ENCODE results near the gene CDH4.

CDH4 gene

DNA sequence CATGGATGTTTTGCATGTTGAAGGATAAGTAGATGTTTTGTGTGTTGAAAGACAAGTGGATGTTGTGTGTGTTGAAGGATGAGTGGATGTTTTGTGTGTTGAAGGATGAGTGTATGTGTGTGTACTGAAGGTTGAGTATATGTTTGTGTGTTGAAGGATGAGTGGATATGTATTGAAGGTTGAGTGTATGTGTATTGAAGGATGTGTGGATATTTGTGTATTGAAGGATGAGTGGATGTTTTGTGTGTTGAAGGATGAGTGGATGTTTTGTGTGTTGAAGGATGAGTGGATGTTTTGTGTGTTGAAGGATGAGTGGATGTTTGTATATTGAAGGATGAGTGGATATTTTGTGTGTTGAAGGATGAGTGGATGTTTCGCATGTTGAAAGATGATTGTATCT, 325.0 kb downstream of the CDH4 start:
- Histone ChIP-seq H3K4me1 (ENCODE audit: control insufficient read depth in 2 of 2, insufficient read depth in 2 of 2, low read length in 2 of 2) (no peaks in the 10 kb centered on the region), H3K9ac (ENCODE audit: low read depth in 1 of 2, low read length in 2 of 2) (no peak overlapping the region), H3K9me3 (ENCODE audit: control insufficient read depth in 2 of 2, low read length in 2 of 2) (no peaks in the 10 kb centered on the region), H3K4me3 (ENCODE audit: low read length in 2 of 2) (no peak overlapping the region), H3K36me3 (ENCODE audit: control insufficient read depth in 2 of 2, insufficient read depth in 2 of 2, low read length in 2 of 2) (no peaks in the 10 kb centered on the region), H3K27me3 (ENCODE audit: control insufficient read depth in 2 of 2, insufficient read depth in 2 of 2, low read length in 2 of 2) (no peaks in the 10 kb centered on the region), H3K27ac (ENCODE audit: low read depth in 2 of 2, low read length in 2 of 2) (no peak overlapping the region)

DNA sequence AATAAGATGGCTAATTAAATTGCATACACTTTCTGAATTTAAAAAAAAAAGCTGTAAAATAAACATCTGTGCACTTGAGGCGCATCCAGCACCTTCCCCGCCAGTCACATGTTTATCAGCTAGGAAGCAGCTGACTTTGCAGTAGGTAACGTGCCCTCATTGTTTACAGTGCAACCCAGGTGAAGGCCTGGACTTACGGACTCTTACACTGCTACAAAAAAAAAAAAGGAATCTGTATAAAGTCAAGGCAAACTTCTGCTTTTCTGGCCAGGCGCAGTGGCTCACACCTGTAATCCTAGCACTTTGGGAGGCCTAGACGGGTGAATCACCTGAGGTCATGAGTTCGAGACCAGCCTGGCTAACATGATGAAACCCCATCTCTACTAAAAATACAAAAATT, 327.8 kb downstream of the CDH4 start:
- Histone ChIP-seq H3K27me3 (ENCODE audit: control insufficient read depth in 2 of 2, insufficient read depth in 2 of 2, low read length in 2 of 2) (no peaks in the 10 kb centered on the region), H3K4me3 (ENCODE audit: low read length in 2 of 2) (no peak overlapping the region), H3K36me3 (ENCODE audit: control insufficient read depth in 2 of 2, insufficient read depth in 2 of 2, low read length in 2 of 2) (no peaks in the 10 kb centered on the region), H3K4me1 (ENCODE audit: control insufficient read depth in 2 of 2, insufficient read depth in 2 of 2, low read length in 2 of 2) (no peaks in the 10 kb centered on the region), H3K9me3 (ENCODE audit: control insufficient read depth in 2 of 2, low read length in 2 of 2) (no peaks in the 10 kb centered on the region), H3K9ac (ENCODE audit: low read depth in 1 of 2, low read length in 2 of 2) (no peak overlapping the region), H3K27ac (ENCODE audit: low read depth in 2 of 2, low read length in 2 of 2) (no peak overlapping the region)

DNA sequence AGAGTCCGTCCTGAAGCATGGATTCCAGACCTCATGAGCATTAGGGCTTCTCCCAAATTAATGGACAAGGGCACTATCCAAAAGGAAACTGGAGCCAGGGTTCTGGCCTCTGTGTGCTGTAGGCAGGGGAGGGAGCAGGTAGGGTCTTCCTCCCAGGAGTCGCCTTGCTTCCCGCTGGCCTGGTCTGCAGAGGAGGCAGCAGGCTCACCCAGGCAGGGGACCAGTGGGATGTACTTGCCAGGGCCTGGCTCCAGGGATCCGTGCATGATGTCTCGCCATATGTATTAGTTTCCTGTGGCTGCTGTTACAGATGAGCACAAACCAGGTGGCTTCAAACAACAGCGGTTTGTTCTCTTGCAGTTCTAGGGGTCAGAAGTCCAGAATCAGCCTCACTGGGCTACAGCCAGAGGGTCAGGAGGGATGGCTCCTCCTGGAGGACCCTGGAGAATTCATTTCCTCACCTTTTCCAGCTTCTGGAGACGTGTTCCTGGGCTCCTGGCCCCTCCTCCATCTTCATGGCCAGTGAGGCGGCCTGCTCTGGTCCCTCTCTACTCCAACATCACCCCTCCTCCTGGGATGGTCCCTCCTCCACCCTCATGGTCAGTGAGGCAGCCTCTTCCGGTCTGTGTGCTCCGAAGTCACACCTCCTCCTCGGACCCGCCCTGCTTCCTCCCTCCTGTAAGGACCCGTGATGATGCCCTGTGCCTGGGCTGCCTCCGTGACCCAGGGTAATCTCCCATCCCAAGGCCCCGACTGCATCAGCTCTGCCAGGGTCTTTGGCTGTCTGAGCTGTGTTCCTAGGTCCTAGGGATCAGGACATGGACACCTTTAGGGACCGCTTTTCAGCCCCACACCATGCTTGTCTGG, 329.1 kb downstream of the CDH4 start:
- H3K27me3 ChIP-seq (ENCODE audit: control insufficient read depth in 2 of 2, insufficient read depth in 2 of 2, low read length in 2 of 2): no peaks in the 10 kb centered on the region

DNA sequence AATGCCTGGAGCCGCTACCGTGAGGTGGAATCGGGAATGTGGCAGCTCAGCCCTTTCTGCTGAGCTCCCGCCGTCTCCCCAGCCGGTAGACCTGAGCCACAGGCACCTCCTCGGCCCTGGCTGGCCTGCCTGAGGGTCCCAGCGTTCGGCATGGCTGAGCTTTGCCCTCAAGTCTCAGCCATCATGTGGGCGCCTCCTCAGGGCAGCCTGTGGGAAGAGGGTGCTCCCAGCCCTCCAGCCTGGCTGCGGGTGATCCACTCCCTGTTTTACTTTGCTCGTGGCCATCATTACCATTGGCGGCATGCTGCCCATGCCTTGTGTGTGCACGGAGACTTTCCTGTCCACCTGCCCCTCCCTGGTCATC, 329.7 kb downstream of the CDH4 start:
- H3K4me3 ChIP-seq (ENCODE audit: low read length in 2 of 2): no peak overlapping the region
- H3K36me3 ChIP-seq (ENCODE audit: control insufficient read depth in 2 of 2, insufficient read depth in 2 of 2, low read length in 2 of 2): no peaks in the 10 kb centered on the region
- H3K9ac ChIP-seq (ENCODE audit: low read depth in 1 of 2, low read length in 2 of 2): no peak overlapping the region
- H3K27ac ChIP-seq (ENCODE audit: low read depth in 2 of 2, low read length in 2 of 2): no peak overlapping the region
- H3K27me3 ChIP-seq (ENCODE audit: control insufficient read depth in 2 of 2, insufficient read depth in 2 of 2, low read length in 2 of 2): no peaks in the 10 kb centered on the region
- H3K9me3 ChIP-seq (ENCODE audit: control insufficient read depth in 2 of 2, low read length in 2 of 2): no peaks in the 10 kb centered on the region
- no peaks in the 10 kb centered on the region for H3K4me1 ChIP-seq (ENCODE audit: control insufficient read depth in 2 of 2, insufficient read depth in 2 of 2, low read length in 2 of 2)

More for the DNA sequence above, 329.1 kb downstream of the CDH4 start:
- Histone ChIP-seq H3K9ac (ENCODE audit: low read depth in 1 of 2, low read length in 2 of 2) (no peak overlapping the region), H3K4me1 (ENCODE audit: control insufficient read depth in 2 of 2, insufficient read depth in 2 of 2, low read length in 2 of 2) (no peaks in the 10 kb centered on the region), H3K9me3 (ENCODE audit: control insufficient read depth in 2 of 2, low read length in 2 of 2) (no peaks in the 10 kb centered on the region), H3K27ac (ENCODE audit: low read depth in 2 of 2, low read length in 2 of 2) (no peak overlapping the region), H3K36me3 (ENCODE audit: control insufficient read depth in 2 of 2, insufficient read depth in 2 of 2, low read length in 2 of 2) (no peaks in the 10 kb centered on the region), H3K4me3 (ENCODE audit: low read length in 2 of 2) (no peak overlapping the region)

DNA sequence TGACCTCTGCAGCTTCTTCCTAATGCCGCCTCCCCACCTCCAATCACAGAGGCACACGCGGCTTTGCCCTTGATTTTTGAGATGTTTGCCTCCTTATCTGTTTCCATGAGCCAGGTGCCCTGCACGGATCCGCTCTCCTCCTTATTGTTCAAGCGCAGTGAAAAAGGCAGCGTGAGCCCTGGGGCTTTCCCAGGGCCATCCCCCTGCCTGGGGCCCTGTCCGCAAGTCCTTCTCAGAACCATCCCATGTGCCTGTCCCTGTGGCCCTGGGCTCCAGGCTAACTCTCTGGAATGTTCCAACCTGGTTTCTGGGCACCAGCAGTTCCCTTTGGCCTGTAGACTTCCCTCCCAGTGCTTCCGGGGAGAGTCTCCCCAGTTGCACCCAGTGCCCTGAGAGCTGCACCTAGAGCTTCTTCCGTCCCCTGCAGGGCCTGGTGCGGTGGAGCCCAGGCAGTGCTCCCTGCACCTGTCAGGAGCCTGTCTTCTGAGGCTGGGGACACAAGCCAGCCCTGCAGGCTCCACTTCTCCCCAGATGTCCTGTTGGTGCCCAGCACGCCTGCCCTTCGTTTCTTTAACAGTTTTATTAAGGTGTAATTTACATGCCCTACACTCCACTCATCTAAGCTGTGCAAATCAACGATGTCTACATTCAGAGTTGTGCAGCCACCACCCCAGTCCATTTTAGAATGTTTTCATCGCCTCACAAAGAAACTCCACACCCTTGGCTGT, 330.3 kb downstream of the CDH4 start:
- no peaks in the 10 kb centered on the region for H3K9me3 ChIP-seq (ENCODE audit: control insufficient read depth in 2 of 2, low read length in 2 of 2)
- H3K36me3 ChIP-seq (ENCODE audit: control insufficient read depth in 2 of 2, insufficient read depth in 2 of 2, low read length in 2 of 2): no peaks in the 10 kb centered on the region
- no peak overlapping the region for H3K4me3 ChIP-seq (ENCODE audit: low read length in 2 of 2)
- no peak overlapping the region for H3K27ac ChIP-seq (ENCODE audit: low read depth in 2 of 2, low read length in 2 of 2)
- H3K9ac ChIP-seq (ENCODE audit: low read depth in 1 of 2, low read length in 2 of 2): no peak overlapping the region
- H3K27me3 ChIP-seq (ENCODE audit: control insufficient read depth in 2 of 2, insufficient read depth in 2 of 2, low read length in 2 of 2): no peaks in the 10 kb centered on the region
- no peaks in the 10 kb centered on the region for H3K4me1 ChIP-seq (ENCODE audit: control insufficient read depth in 2 of 2, insufficient read depth in 2 of 2, low read length in 2 of 2)

DNA sequence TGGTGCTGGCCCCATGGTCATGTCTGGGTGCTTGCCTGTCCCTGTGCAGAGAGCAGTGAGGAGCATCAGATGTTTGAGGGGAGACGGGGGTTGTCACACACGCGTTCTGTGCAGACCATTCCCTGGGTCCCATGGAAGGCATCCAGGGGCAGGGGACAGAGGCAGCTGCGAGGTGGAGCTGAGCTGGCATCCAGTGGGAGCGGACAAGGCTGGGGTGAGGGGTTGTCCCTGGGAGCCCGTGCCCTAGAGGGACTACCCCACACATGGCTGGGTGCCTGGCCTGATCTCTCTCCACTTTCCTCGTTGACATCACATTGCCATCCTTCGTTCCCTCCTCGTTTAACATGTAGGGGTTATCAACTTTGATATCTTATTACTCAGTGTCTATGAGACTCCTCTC, 331.3 kb downstream of the CDH4 start:
- H3K27me3 ChIP-seq (ENCODE audit: control insufficient read depth in 2 of 2, insufficient read depth in 2 of 2, low read length in 2 of 2): no peaks in the 10 kb centered on the region

DNA sequence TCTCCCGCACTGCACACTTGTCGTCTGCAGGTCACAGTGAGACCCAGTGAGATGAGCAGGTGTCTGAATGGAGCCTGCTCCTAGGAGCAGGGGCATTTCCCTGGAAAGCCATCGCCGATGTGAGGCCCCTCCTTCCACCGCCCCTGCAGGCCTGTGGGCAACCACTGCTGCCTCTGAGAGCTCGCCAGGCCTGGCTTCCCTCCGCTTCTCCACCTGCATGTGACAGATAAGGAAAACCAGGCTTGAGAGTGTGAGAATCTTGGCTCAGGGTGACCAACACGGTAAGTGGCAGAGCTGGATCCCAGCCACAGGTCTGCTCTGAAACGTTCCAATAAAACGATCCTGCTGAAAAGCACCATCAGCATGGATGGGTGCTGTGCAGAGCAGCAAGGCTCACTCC, 332.8 kb downstream of the CDH4 start:
- Histone ChIP-seq H3K4me1 (ENCODE audit: control insufficient read depth in 2 of 2, insufficient read depth in 2 of 2, low read length in 2 of 2) (no peaks in the 10 kb centered on the region), H3K4me3 (ENCODE audit: low read length in 2 of 2) (no peak overlapping the region), H3K27me3 (ENCODE audit: control insufficient read depth in 2 of 2, insufficient read depth in 2 of 2, low read length in 2 of 2) (no peaks in the 10 kb centered on the region), H3K9ac (ENCODE audit: low read depth in 1 of 2, low read length in 2 of 2) (no peak overlapping the region), H3K9me3 (ENCODE audit: control insufficient read depth in 2 of 2, low read length in 2 of 2) (no peaks in the 10 kb centered on the region), H3K27ac (ENCODE audit: low read depth in 2 of 2, low read length in 2 of 2) (no peak overlapping the region), H3K36me3 (ENCODE audit: control insufficient read depth in 2 of 2, insufficient read depth in 2 of 2, low read length in 2 of 2) (no peaks in the 10 kb centered on the region)

More for the DNA sequence above, 331.3 kb downstream of the CDH4 start:
- Histone ChIP-seq H3K9me3 (ENCODE audit: control insufficient read depth in 2 of 2, low read length in 2 of 2) (no peaks in the 10 kb centered on the region), H3K4me1 (ENCODE audit: control insufficient read depth in 2 of 2, insufficient read depth in 2 of 2, low read length in 2 of 2) (no peaks in the 10 kb centered on the region), H3K4me3 (ENCODE audit: low read length in 2 of 2) (no peak overlapping the region), H3K36me3 (ENCODE audit: control insufficient read depth in 2 of 2, insufficient read depth in 2 of 2, low read length in 2 of 2) (no peaks in the 10 kb centered on the region), H3K9ac (ENCODE audit: low read depth in 1 of 2, low read length in 2 of 2) (no peak overlapping the region), H3K27ac (ENCODE audit: low read depth in 2 of 2, low read length in 2 of 2) (no peak overlapping the region)

DNA sequence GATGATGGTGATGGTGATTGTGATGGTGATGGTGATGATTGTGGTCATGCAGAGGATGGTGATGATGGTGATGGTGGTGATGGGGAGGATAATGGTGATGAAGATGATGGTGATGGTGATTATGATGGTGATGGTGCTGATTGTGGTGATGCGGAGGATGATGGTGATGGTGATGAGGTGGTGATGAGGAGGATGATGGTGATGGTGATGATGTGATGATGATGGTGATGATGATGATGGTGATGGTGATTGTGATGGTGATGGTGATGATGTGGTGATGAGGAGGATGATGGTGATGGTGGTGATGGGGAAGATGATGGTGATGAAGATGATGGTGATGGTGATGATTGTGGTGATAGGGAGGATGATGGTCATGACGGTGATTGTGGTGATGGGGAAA, 333.7 kb downstream of the CDH4 start:
- no peak overlapping the region for H3K27ac ChIP-seq (ENCODE audit: low read depth in 2 of 2, low read length in 2 of 2)
- no peak overlapping the region for H3K4me3 ChIP-seq (ENCODE audit: low read length in 2 of 2)
- no peak overlapping the region for H3K9ac ChIP-seq (ENCODE audit: low read depth in 1 of 2, low read length in 2 of 2)
- H3K9me3 ChIP-seq (ENCODE audit: control insufficient read depth in 2 of 2, low read length in 2 of 2): no peaks in the 10 kb centered on the region
- H3K4me1 ChIP-seq (ENCODE audit: control insufficient read depth in 2 of 2, insufficient read depth in 2 of 2, low read length in 2 of 2): no peaks in the 10 kb centered on the region
- no peaks in the 10 kb centered on the region for H3K36me3 ChIP-seq (ENCODE audit: control insufficient read depth in 2 of 2, insufficient read depth in 2 of 2, low read length in 2 of 2)
- no peaks in the 10 kb centered on the region for H3K27me3 ChIP-seq (ENCODE audit: control insufficient read depth in 2 of 2, insufficient read depth in 2 of 2, low read length in 2 of 2)

DNA sequence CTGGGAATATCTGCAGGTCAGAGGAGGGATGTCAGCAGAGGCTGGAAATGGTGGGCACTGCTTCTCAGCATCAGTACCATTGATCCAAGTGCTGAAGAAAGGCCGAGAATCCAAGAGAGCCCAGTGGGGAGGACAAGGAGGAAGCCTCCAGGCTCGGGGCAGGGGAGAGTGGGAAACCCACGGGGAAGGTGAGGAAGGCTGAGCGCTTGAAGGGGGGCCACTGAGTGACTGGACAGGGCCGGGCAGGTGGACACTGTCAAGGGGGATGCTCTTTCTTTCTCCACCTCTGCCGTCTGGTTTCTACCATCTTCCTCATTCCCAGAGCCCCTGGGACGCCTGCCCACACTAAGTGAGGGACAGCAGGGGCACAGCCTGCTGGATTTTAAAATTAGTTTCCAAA, 335.0 kb downstream of the CDH4 start:
- H3K4me1 ChIP-seq (ENCODE audit: control insufficient read depth in 2 of 2, insufficient read depth in 2 of 2, low read length in 2 of 2): no peaks in the 10 kb centered on the region
- no peaks in the 10 kb centered on the region for H3K27me3 ChIP-seq (ENCODE audit: control insufficient read depth in 2 of 2, insufficient read depth in 2 of 2, low read length in 2 of 2)
- H3K9ac ChIP-seq (ENCODE audit: low read depth in 1 of 2, low read length in 2 of 2): no peak overlapping the region
- H3K27ac ChIP-seq (ENCODE audit: low read depth in 2 of 2, low read length in 2 of 2): no peak overlapping the region
- no peak overlapping the region for H3K4me3 ChIP-seq (ENCODE audit: low read length in 2 of 2)
- H3K9me3 ChIP-seq (ENCODE audit: control insufficient read depth in 2 of 2, low read length in 2 of 2): no peaks in the 10 kb centered on the region
- H3K36me3 ChIP-seq (ENCODE audit: control insufficient read depth in 2 of 2, insufficient read depth in 2 of 2, low read length in 2 of 2): no peaks in the 10 kb centered on the region

DNA sequence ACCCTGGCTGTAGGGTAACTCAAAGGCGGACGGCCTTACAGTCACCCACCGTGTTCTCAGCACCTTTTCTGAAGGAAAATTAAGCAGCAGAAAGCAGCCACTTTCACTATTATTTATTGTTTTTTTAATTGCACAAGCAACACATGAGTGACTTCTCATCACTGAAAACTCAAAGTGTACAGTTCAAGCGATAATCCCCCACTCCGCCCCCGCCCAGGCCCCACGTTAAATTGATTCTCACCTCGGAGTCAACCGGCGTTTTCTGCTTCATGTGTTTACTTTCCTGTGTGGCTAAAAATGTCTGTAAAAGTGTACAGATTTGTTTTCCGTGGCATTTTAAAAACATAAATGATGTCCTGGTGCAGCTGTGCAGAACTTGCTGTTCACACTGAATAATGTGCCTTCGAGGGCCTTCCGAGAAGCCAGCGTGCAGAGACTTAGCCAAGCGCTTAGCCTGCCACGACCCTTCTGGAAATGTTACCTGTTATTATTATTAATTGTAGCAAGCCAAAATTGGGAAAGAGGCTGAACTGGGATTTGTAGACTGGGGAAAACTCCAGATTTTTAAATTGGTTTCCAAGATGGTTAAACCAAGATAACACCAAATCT, 335.7 kb downstream of the CDH4 start:
- H3K36me3 ChIP-seq (ENCODE audit: control insufficient read depth in 2 of 2, insufficient read depth in 2 of 2, low read length in 2 of 2): no peaks in the 10 kb centered on the region
- H3K9me3 ChIP-seq (ENCODE audit: control insufficient read depth in 2 of 2, low read length in 2 of 2): no peaks in the 10 kb centered on the region
- no peaks in the 10 kb centered on the region for H3K27me3 ChIP-seq (ENCODE audit: control insufficient read depth in 2 of 2, insufficient read depth in 2 of 2, low read length in 2 of 2)
- no peaks in the 10 kb centered on the region for H3K4me1 ChIP-seq (ENCODE audit: control insufficient read depth in 2 of 2, insufficient read depth in 2 of 2, low read length in 2 of 2)
- no peak overlapping the region for H3K4me3 ChIP-seq (ENCODE audit: low read length in 2 of 2)
- H3K27ac ChIP-seq (ENCODE audit: low read depth in 2 of 2, low read length in 2 of 2): no peak overlapping the region
- H3K9ac ChIP-seq (ENCODE audit: low read depth in 1 of 2, low read length in 2 of 2): no peak overlapping the region

All from mucosa of rectum (tissue), 2 donors.